ENCODE measurements around the gene ATG2A.

ATG2A gene

GRCh38 chr11:64867748-64868462 lies 49.1 kb downstream of the ATG2A start:
- no peak for FAIRE-seq

DNA sequence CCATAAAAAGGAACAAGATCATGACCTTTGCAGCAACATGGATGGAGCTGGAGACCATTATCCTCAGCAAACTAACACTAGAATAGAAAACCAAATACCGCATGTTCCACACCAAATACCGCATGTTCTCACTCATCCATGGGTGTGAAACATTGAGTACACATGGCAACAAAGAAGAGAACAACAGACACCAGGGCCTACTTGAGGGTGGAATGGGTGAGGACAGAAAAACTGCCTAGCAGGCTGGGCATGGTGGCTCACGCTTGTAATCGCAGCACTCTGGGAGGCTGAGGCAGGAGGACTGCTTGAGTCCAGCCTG lies 50.9 kb downstream of the ATG2A start:
- no peak for FAIRE-seq

DNA sequence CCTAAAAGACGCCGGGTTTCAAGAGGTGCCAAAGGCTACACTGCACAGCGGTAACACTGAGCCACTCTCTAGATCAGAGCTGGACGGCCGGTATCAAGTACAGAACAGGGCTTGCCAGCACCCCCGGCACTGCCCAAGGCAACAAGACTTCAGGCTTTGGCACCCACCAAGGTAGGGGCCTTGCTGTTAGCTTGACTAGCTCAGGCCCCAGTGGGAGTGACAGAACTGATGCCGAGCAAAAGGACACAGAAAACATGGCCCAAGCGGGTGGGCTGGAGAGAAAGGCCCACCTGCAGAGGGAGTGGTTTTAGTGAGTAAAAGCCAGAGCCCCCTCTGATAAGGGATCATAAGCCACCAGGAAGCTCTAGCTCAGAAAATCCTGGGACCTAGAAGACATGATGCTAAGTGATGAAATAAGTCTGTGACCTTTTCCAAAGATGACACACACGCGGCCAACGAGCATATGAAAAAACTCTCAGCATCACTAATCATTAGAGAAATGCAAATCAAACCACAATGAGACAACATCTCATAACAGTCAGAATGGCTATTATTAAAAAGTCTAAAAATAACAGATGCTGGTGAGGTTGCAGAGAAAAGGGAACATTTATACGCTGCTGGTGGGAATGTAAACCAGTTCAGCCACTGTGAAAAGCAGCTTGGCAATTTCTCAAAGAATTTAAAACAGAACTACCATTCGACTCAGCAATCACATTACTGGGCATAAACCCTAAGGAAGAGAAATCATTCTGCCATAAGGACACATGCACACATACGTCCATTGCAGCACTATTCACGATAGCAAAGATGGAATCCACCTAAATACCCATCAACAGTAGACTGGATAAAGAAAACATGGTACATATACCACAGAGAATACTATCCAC lies 51.5 kb downstream of the ATG2A start:
- no peak for FAIRE-seq

DNA sequence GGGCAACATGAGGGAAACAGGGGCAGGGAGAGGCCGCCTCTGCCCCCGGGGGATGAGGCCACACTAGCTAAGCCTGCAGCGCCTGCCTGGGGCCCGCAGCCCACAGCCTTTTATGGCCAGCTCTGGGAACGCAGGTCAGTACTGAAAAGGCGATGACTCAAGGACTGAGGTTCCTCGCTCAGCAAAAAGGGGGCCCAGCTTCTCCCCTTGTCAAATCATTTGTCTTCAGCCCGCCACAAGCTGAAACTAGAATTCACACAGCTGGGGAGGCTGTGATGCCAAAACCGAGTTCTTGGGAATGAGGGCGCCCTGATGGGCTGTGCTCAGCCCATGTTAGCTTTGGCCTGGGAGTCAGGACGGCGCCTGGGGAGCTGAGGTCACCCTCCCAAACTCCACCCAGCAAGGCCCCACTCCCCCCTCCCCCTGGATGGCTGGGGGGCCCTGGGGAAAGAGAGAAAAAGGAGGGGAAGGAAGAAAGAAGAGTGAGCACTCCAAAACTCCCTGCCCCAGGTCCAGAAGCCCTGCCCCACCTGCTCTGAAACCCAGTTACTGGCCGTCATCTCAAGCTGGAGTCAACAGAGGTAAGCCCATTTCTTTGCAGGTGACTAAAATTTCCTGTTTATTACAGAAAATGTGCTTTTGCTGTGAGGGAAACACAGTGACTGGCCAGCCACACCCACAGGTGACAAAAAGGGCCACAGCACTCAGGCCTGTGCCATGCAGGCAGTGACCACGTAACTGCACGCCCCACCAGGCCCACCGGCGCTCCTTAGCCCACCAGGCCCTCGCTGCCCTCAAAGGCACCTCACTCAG lies 52.3 kb downstream of the ATG2A start:
- no peak for FAIRE-seq

GRCh38 chr11:64864135-64864472 lies 52.9 kb downstream of the ATG2A start:
- no peak for FAIRE-seq

- no peak for FAIRE-seq
These were observed 53.5 kb downstream of the ATG2A start for GRCh38 chr11:64863391-64864060.

- no peak for FAIRE-seq
These were observed 54.0 kb downstream of the ATG2A start for GRCh38 chr11:64862987-64863390.

- FAIRE-seq: no peak
These were observed 55.6 kb downstream of the ATG2A start for GRCh38 chr11:64861227-64861975.

DNA sequence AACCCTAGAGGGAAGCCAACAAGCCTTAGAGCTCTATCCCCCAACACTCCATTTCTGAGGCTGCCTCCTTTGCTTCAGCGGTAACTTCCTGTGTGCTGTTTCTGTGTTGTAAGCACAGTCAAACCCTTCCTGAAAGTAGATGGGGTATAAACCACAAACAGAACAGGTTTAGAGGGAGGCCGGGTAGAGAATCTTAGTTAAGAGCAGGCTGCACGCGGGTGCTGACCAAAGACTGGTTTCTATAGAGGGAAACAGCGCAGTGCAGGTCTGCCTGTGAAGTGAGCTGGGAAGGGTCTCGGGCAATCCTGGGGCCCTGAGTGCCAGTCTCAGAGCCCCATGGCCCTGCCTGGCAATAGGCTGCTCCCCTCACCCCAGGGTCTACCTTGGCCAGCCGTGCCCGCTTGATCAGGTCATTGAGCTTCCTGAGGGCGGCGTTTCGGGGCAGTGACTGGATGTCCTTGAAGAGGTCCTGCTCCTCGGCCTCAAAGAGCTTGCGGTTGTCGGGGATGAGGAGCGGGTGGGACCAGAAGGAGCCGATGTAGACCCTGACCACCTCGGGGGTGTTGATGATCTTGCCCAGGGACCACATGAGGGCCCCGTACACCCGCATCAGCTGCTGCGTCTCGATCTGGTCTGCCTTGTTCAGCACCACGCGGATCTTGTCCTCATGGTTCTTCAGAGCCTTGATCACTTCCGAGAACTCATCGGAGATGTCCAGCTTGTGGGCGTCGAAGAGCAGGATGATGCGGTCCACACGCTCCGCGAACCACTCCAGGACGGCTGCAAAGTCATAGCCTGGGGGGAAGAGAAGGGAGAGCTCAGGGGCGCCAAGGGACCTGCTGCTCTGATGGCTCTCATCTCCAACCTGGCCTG lies 57.2 kb downstream of the ATG2A start:
- no peak for FAIRE-seq

DNA sequence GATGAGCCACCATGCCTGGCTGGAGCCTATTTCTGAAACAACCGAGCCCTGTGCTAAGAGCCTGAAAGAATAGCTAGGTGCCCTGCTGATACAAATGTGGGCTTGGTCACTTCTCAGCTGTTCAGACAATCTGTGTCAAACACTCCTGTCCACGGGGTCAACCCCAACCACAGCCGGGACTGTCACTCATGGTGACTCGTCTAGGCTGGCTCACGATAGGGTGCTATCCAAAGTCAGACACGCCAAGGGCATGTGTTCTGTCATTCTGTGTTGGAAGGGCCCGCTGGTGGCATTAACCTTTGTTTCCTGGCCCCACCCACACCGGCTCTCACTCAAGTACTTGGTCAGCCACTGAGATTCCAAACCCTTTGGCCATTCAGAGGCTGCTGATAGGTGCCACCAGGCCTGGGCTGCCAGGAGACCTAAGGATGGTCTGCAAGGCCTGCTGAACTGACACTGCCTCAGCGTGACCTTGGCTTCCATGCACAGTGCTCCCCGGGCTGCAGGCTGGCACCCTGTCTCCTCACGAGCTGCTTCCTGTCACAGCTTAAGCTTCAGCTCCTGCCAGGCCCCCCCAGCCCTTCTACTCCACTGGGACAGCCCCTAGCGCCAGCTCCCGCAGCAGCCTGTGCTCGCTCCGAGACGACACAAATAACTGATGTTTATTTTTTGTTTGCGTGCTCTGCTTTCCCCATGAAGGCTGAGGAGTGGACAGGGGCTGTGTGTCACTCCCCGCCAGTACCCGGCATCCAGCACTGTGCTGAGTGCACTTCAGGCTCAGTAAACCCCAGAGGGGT lies 58.3 kb downstream of the ATG2A start:
- no peak for FAIRE-seq

GRCh38 chr11:64857485-64857884 lies 59.5 kb downstream of the ATG2A start:
- no peak for FAIRE-seq

DNA sequence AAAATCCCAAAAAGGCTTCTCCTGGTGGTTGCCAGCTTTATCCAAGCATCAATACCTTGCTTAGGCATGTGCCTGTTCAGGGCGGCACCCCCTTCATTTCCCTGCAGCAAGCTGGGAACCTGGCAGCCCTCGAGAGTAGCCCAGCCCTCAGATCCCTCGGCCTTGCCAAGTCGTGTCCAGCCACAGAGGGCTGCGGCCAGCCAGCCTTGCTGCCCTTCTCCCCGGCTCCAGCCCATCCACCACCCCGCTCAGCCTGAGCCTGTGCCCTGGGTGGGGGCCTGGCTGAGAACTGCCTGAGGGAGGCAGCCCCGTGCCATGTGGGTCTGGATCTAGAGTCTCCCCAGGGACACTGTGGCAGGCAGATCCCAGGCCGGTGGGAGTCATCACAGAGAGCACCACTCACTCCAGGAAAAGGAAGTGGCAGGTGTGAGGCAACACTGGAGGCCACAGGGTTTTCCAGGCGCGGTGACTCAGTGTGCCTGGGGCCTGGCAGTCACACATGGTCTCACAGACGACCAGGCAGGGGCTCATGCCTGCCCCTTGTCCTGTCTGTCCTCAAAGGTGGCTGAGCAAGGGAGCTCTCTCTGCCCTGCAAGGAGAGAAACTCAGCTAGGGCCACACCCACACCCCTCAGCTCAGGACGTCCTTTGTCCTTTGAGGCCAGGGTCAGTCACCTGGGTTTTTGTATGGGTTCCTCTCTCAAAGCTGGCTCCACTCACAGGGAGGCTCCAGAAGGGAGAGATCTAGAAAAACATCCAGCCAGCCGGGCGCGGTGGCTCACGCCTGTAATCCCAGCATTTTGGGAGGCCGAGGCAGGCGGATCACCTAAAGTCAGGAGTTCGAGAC lies 60.4 kb downstream of the ATG2A start:
- no peak for FAIRE-seq

DNA sequence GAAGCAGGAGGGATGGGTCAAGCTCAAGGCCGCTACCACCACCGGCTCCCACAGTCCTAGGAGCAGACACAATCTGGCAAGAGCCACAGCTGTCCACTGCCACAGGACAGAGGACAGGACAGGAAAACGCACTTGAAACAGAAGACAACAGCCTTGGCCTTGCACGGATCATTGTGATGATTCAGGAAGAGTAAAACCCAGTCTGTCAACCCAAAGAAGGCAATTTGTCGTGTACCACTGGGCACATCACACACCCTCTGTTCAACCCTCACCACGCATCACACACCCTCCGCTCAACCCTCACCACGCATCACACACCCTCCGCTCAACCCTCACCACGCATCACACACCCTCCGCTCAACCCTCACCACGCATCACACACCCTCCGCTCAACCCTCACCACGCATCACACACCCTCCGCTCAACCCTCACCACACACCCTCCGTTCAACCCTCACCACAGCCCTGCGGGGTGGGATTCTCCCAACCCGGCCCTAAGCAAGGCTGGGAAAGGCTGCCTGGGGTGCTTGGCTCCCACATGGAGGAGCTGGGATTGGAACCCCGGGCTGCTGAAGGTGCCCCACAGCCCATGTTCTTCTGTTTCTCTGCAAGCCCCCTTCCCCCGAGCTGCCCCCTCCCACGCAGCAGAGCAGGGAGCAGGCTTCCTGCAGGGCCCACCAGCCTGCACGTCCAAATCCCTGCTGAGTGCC lies 61.3 kb downstream of the ATG2A start:
- FAIRE-seq: no peak

DNA sequence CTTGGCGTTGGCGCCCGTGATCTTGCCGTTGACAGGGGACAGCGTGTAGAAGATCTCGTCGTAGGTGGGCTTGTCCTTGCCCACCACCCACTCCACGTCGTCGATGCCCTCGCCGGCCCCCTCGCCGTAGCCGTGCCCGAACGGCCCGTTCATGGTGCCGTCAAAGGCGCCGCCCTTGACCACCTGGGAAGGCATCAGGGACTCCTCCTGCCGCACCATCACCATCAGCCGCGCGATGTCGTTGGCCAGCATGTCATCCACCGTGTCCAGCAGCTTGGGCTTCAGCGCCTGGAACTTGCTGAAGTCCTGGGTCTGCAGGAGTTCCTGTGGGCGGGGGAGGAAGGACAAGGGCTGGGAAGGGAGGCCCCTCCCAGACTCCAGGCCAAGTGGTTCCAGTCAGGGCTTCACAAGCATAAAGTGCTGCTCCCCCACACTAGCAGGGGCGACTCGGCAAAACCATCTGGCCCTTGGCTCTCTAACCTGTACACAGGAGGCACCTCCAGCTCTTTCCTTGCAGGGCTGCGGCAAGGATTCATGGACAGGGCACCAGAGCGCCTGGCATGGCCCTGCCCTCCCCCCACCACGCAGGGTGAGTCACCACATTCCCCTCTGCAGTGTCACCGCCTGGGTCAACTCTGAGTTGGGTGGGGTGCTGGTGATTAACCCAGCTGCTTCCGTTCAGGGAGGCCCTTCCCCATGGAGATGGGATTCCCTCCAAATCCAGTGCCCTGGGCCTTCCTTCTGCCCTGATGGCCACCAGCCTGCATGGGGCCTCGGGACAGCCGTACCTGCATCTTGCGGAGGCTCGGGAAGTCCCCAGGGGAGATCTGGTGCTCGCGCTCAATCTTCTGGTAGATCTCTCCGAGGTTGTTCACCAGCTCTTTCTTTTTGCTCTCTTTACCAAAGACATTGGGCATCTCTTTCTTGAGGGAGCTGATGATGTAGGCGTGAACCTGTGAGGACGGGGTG lies 62.2 kb downstream of the ATG2A start:
- FAIRE-seq: no peak

DNA sequence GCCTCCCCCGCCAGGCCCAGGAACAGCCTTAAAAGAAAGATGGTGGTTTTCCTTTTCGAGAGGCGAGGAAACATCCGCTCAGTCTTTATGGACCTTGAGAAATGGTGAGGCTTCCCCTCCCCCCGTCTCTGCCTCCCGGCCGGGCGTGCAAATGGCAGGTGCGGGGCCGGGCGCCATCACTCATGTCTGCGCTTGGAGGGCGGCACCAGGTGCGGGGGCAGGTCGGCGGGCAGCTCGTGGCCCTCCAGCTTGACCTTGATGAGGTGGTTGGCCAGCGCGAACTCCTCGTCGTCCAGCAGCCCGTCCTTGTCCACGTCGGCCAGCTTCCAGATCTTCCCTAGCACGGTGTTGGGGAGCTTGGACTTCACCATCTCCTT lies 62.9 kb downstream of the ATG2A start:
- no peak for FAIRE-seq

GRCh38 chr11:64853709-64854108 lies 63.3 kb downstream of the ATG2A start:
- FAIRE-seq: no peak

- FAIRE-seq: no peak
These were observed 64.1 kb downstream of the ATG2A start for GRCh38 chr11:64852804-64853509.
